Embryonic facial prominence (tissue), 1 donor: ENCODE results near the gene CCNY.
"Not testable (repeated sequence)": the region's sequence is repeated elsewhere in the genome, so short reads cannot be mapped to it uniquely, and the experiment has no call there.

ENCODE experiments used
- DNase-seq: peaks from one replicate; pipeline ENCODE4 v3.0.0-alpha.2; 2016; ENCODE audit errors: extremely low spot score

Gene CCNY

GRCh38 chr10:35336084-35336831 lies at the start of gene CCNY:
Gene CCNY, plus strand, starts transcription at chr10:35336509. Its CDS starts 545 bp downstream, at chr10:35337054.
- peak; percentile 46 for DNase-seq

GRCh38 chr10:35289198-35289597 lies 47.1 kb upstream of the CCNY start:
- DNase-seq: no peak

GRCh38 chr10:35294506-35294905 lies 41.8 kb upstream of the CCNY start:
- DNase-seq: no peak

- DNase-seq: no peak
Observed at GRCh38 chr10:35299016-35299415, 37.3 kb upstream of the CCNY start.

- DNase-seq: no peak
Observed at GRCh38 chr10:35300063-35300699, 36.1 kb upstream of the CCNY start.

- no peak for DNase-seq
Observed at GRCh38 chr10:35304649-35305048, 31.7 kb upstream of the CCNY start.

GRCh38 chr10:35306852-35307251 lies 29.5 kb upstream of the CCNY start:
- DNase-seq: peak; percentile 49

GRCh38 chr10:35307297-35307696 lies 29.0 kb upstream of the CCNY start:
- DNase-seq: no peak

GRCh38 chr10:35308809-35309208 lies 27.5 kb upstream of the CCNY start:
- no peak for DNase-seq

GRCh38 chr10:35314142-35314541 lies 22.2 kb upstream of the CCNY start:
- not testable (repeated sequence) for DNase-seq

GRCh38 chr10:35315235-35315634 lies 21.1 kb upstream of the CCNY start:
- not testable (repeated sequence) for DNase-seq

GRCh38 chr10:35316218-35316967 lies 19.9 kb upstream of the CCNY start:
- no peak for DNase-seq

GRCh38 chr10:35318551-35318950 lies 17.8 kb upstream of the CCNY start:
- no peak for DNase-seq

- no peak for DNase-seq
Observed at GRCh38 chr10:35320341-35320740, 16.0 kb upstream of the CCNY start.

- no peak for DNase-seq
Observed at GRCh38 chr10:35322636-35323035, 13.7 kb upstream of the CCNY start.

- DNase-seq: no peak
Observed at GRCh38 chr10:35324196-35324595, 12.1 kb upstream of the CCNY start.

GRCh38 chr10:35326466-35327235 lies 9.7 kb upstream of the CCNY start:
- no peak for DNase-seq

GRCh38 chr10:35327790-35328403 lies 8.4 kb upstream of the CCNY start:
- no peak for DNase-seq

GRCh38 chr10:35328404-35329037 lies 7.8 kb upstream of the CCNY start:
- DNase-seq: no peak

- DNase-seq: no peak
Observed at GRCh38 chr10:35329520-35329919, 6.8 kb upstream of the CCNY start.
